WI38 (cell line): ENCODE measurements around the gene ZNF30.
"Not testable (repeated sequence)": the region's sequence is repeated elsewhere in the genome, so short reads cannot be mapped to it uniquely, and the experiment has no call there.

ENCODE experiments used
- H3K4me3 ChIP-seq: 2 replicates; pipeline ENCODE4 v1.5.1; 2011; ENCODE audit warnings: low read depth, mild to moderate bottlenecking, control low read depth, low read length
- TF ChIP-seq, protein P1 (sequence below): IDR thresholded peaks from 2 replicates; pipeline ENCODE4 v1.5.1; 2012; ENCODE audit warnings: low read depth, mild to moderate bottlenecking, control low read depth, low read length

The ZNF30 gene

GRCh38 chr19:34969721-34970120 lies 43.0 kb downstream of the ZNF30 start:
- TF ChIP-seq, protein P1, sequence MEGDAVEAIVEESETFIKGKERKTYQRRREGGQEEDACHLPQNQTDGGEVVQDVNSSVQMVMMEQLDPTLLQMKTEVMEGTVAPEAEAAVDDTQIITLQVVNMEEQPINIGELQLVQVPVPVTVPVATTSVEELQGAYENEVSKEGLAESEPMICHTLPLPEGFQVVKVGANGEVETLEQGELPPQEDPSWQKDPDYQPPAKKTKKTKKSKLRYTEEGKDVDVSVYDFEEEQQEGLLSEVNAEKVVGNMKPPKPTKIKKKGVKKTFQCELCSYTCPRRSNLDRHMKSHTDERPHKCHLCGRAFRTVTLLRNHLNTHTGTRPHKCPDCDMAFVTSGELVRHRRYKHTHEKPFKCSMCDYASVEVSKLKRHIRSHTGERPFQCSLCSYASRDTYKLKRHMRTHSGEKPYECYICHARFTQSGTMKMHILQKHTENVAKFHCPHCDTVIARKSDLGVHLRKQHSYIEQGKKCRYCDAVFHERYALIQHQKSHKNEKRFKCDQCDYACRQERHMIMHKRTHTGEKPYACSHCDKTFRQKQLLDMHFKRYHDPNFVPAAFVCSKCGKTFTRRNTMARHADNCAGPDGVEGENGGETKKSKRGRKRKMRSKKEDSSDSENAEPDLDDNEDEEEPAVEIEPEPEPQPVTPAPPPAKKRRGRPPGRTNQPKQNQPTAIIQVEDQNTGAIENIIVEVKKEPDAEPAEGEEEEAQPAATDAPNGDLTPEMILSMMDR = no peak
- H3K4me3 ChIP-seq = no peak overlapping the region

DNA sequence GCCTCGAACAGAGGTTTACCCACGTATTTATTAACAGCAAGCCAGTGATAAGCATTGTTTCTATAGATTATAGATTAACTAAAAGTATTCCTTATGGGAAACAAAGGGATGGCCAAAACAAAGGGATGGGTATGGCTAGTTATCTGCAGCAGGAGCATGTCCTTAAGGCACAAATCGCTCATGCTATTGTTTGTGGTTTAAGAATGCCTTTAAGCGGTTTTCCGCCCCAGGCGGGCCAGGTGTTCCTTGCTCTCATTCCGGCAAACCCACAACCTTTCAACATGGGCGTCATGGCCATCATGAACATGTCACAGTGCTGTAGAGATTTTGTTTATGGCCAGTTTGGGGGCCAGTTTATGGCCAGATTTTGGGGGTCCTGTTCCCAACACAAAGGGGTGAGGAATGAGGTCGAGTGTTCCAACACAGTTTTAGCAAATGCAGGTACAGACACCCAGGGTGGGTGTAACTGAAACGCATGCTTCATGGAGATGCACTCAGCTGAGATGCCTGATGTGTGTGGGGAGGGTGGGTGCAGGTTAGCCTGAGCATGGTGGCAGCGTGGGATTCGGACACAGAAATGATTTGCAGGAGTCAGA lies 43.6 kb downstream of the ZNF30 start:
- H3K4me3 ChIP-seq = not testable (repeated sequence)

- H3K4me3 ChIP-seq = no peak overlapping the region
- TF ChIP-seq, protein P1 = no peak
These were observed 45.5 kb downstream of the ZNF30 start for GRCh38 chr19:34972163-34972705.

GRCh38 chr19:34974646-34975045 lies 47.9 kb downstream of the ZNF30 start:
- TF ChIP-seq, protein P1 = no peak
- H3K4me3 ChIP-seq = no peak overlapping the region

DNA sequence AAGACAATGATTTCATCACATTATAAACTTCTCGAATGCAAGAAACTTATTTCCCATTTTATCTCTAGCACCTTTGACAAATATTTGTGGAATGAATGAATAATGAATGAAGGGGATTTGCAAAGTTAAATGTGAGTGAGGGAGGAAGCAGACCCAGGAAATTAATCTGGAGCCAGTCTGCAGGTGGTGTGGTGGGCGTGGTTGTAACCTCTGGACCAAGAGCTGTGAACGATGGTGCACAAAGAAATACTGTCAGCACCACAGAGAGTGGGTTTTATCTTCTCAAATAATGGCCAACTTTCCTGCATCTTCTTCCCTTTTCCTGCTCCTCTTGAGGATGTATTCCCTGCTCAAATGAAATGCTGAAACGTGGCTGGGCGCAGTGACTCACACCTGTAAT lies 48.4 kb downstream of the ZNF30 start:
- no peak overlapping the region for H3K4me3 ChIP-seq
- TF ChIP-seq, protein P1 = no peak

GRCh38 chr19:34976611-34977010 lies 49.9 kb downstream of the ZNF30 start:
- no peak overlapping the region for H3K4me3 ChIP-seq
- TF ChIP-seq, protein P1 = no peak

GRCh38 chr19:34979819-34980640 lies 53.3 kb downstream of the ZNF30 start:
- no peak overlapping the region for H3K4me3 ChIP-seq
- TF ChIP-seq, protein P1 = no peak
